Hepatocyte (in vitro differentiated cells): ENCODE measurements around the gene TACC2. TPM values are rescaled to one million over a fixed set of nuclear protein-coding genes. Genes with fewer than 3 reads are reported as not detected.

ENCODE experiments used
- DNase-seq: peaks from one replicate; pipeline ENCODE4 v3.0.0-alpha.2; 2016; ENCODE audit warnings: low spot score
- H2AFZ ChIP-seq: fragments of 200-600 bp; sonication (generic); 2 replicates; pipeline ENCODE4 v1.6.0; 2016; ENCODE audit warnings: antibody characterized with exemption, mild to moderate bottlenecking
- H3K27ac ChIP-seq: fragments of 200-600 bp; sonication (generic); 2 replicates; pipeline ENCODE4 v1.5.1; 2016; ENCODE audit warnings: mild to moderate bottlenecking
- H3K27me3 ChIP-seq: fragments of 200-600 bp; sonication (generic); 2 replicates; pipeline ENCODE4 v1.6.1; 2016
- H3K36me3 ChIP-seq: fragments of 200-600 bp; sonication (generic); replicated peaks from 2 replicates; pipeline ENCODE4 v1.5.1; 2016; ENCODE audit warnings: low read depth; ENCODE audit not compliant: insufficient read depth
- H3K4me1 ChIP-seq: fragments of 200-600 bp; sonication (generic); 2 replicates; pipeline ENCODE4 v1.5.1; 2016; ENCODE audit warnings: mild to moderate bottlenecking, moderate library complexity; ENCODE audit not compliant: insufficient read depth
- H3K4me2 ChIP-seq: fragments of 200-600 bp; sonication (generic); 2 replicates; pipeline ENCODE4 v1.6.0; 2016
- H3K4me3 ChIP-seq: fragments of 200-600 bp; sonication (generic); 2 replicates; pipeline ENCODE4 v1.5.1; 2016; ENCODE audit warnings: mild to moderate bottlenecking
- H3K79me2 ChIP-seq: fragments of 200-600 bp; sonication (generic); 2 replicates; pipeline ENCODE4 v1.6.0; 2017; ENCODE audit warnings: mild to moderate bottlenecking
- H3K9me2 ChIP-seq: fragments of 200-600 bp; sonication (generic); replicated peaks from 2 replicates; pipeline ENCODE4 v1.6.0; 2017; ENCODE audit warnings: mild to moderate bottlenecking; ENCODE audit not compliant: insufficient read depth
- H3K9me3 ChIP-seq: fragments of 200-600 bp; sonication (generic); 2 replicates; pipeline ENCODE4 v1.5.1; 2016; ENCODE audit warnings: low read depth, mild to moderate bottlenecking
- H4K20me1 ChIP-seq: fragments of 200-600 bp; sonication (generic); 2 replicates; pipeline ENCODE4 v1.6.0; 2016; ENCODE audit warnings: mild to moderate bottlenecking; ENCODE audit not compliant: insufficient read depth, poor library complexity, severe bottlenecking
- CTCF ChIP-seq: fragments of 200-600 bp; sonication (generic); IDR thresholded peaks from 2 replicates; pipeline ENCODE4 v1.5.1; 2016; ENCODE audit warnings: antibody characterized with exemption, mild to moderate bottlenecking; ENCODE audit not compliant: poor library complexity
- EZH2 ChIP-seq: fragments of 200-600 bp; sonication (generic); IDR thresholded peaks from 2 replicates; pipeline ENCODE4 v1.6.1; 2016; ENCODE audit warnings: antibody characterized with exemption, mild to moderate bottlenecking, borderline replicate concordance
- EZH2phosphoT487 ChIP-seq: fragments of 200-600 bp; sonication (generic); IDR thresholded peaks from one replicate; pipeline ENCODE4 v1.6.1; 2018; ENCODE audit warnings: antibody characterized with exemption, mild to moderate bottlenecking, low read depth, moderate library complexity; ENCODE audit not compliant: unreplicated experiment, severe bottlenecking
- WGBS: methylation state at CpG from one replicate; pipeline ENCODE4 v1.1.6; 2016; ENCODE audit warnings: low lambda C conversion rate; ENCODE audit errors: missing lambda C conversion rate; 5-methylcytosine and 5-hydroxymethylcytosine counted together
- polyA plus RNA-seq: library from polyadenylated mRNA; unstranded; fragments of >200 nt; fragmentation: Nextera tagmentation; extraction: Ambion mirVana; gene quantifications from 2 replicates; pipeline ENCODE4 v1.2.1, GENCODE V29; 2016
- total RNA-seq: library from RNA; depleted of rRNA; stranded (reverse); fragments of >200 nt; gene quantifications from 2 replicates; pipeline ENCODE4 v1.2.3, GENCODE V29; 2014

TACC2 gene
- total and polyA plus RNA-seq, 2 experiments from 2014 or later: 20.0 to 34.6 TPM

- no peak for DNase-seq
- WGBS: 78% methylated on average over 5 of the region's 5 CpGs
- no peaks in the 10 kb centered on the region for H3K36me3 ChIP-seq
- H3K9me3 ChIP-seq: no peaks in the 10 kb centered on the region
- TF ChIP-seq EZH2phosphoT487 (no peak), CTCF (no peak), EZH2 (no peak)
- H3K79me2 ChIP-seq: no peaks in the 10 kb centered on the region
- H4K20me1 ChIP-seq: no peaks in the 10 kb centered on the region
- H3K9me2 ChIP-seq: no peaks in the 10 kb centered on the region
- H2AFZ ChIP-seq: no peak overlapping the region
- H3K4me2 ChIP-seq: no peak overlapping the region
- no peak overlapping the region for H3K27ac ChIP-seq
- H3K4me1 ChIP-seq: no peaks in the 10 kb centered on the region
- no peak overlapping the region for H3K4me3 ChIP-seq
- H3K27me3 ChIP-seq: no peaks in the 10 kb centered on the region
These were observed 265.9 kb downstream of the TACC2 start for GRCh38 chr10:122254831-122255230.

GRCh38 chr10:122255509-122256301 is 266.7 kb downstream of the TACC2 start:
- no peaks in the 10 kb centered on the region for H3K9me3 ChIP-seq
- H3K79me2 ChIP-seq: no peaks in the 10 kb centered on the region
- H3K9me2 ChIP-seq: no peaks in the 10 kb centered on the region
- no peaks in the 10 kb centered on the region for H3K27me3 ChIP-seq
- no peaks in the 10 kb centered on the region for H3K4me1 ChIP-seq
- no peak overlapping the region for H2AFZ ChIP-seq
- H3K27ac ChIP-seq: no peak overlapping the region
- no peaks in the 10 kb centered on the region for H3K36me3 ChIP-seq
- H3K4me3 ChIP-seq: no peak overlapping the region
- TF ChIP-seq EZH2 (no peak), EZH2phosphoT487 (no peak), CTCF (no peak)
- H3K4me2 ChIP-seq: no peak overlapping the region
- DNase-seq: no peak
- 95% methylated on average over 14 of the region's 14 CpGs for WGBS
- H4K20me1 ChIP-seq: no peaks in the 10 kb centered on the region

GRCh38 chr10:122257041-122257440 is 268.1 kb downstream of the TACC2 start:
- H3K4me3 ChIP-seq: no peak overlapping the region
- H3K36me3 ChIP-seq: peaks cover 4% of the 10 kb centered on the region
- no peak overlapping the region for H2AFZ ChIP-seq
- no peak overlapping the region for H3K27ac ChIP-seq
- 100% methylated on average over 3 of the region's 3 CpGs for WGBS
- peaks cover 7% of the 10 kb centered on the region for H3K9me3 ChIP-seq
- H3K4me2 ChIP-seq: no peak overlapping the region
- H3K27me3 ChIP-seq: no peaks in the 10 kb centered on the region
- TF ChIP-seq CTCF: no peak
- TF ChIP-seq EZH2: no peak
- TF ChIP-seq EZH2phosphoT487: no peak
- no peaks in the 10 kb centered on the region for H3K4me1 ChIP-seq
- no peaks in the 10 kb centered on the region for H3K79me2 ChIP-seq
- H4K20me1 ChIP-seq: no peaks in the 10 kb centered on the region
- DNase-seq: no peak
- no peaks in the 10 kb centered on the region for H3K9me2 ChIP-seq
